K562 (cell line): ENCODE measurements around the gene MAP3K12. TPM values are rescaled to one million over a fixed set of nuclear protein-coding genes. Genes with fewer than 3 reads are reported as not detected.

ENCODE experiments used
- CBX8 ChIP-seq: fragments of 200-600 bp; sonication (generic); IDR thresholded peaks from 2 replicates; pipeline ENCODE4 v1.6.1; 2012; ENCODE audit warnings: borderline replicate concordance, mixed run types, low read depth, mild to moderate bottlenecking, moderate library complexity, mixed read lengths, low read length, control low read depth, inconsistent platforms; ENCODE audit not compliant: poor library complexity, severe bottlenecking; ENCODE audit errors: extremely low read depth
- DACH1 ChIP-seq: fragments of 450-650 bp; IDR thresholded peaks from 2 replicates; pipeline ENCODE4 v1.6.1; 2018; ENCODE audit not compliant: partially characterized antibody
- FOXJ3 ChIP-seq: sonication (generic); formaldehyde crosslinking; IDR thresholded peaks from 2 replicates; pipeline ENCODE4 v1.4.0; 2020; ENCODE audit warnings: mild to moderate bottlenecking, missing genetic modification reagents
- NCOA1 ChIP-seq: fragments of 450-650 bp; IDR thresholded peaks from 2 replicates; pipeline ENCODE4 v1.6.1; 2016; ENCODE audit warnings: low read depth
- PHB ChIP-seq: fragments of 250-450 bp; sonication (Bioruptor Pico); IDR thresholded peaks from 2 replicates; pipeline ENCODE4 v1.5.0; 2021
- RAD51 ChIP-seq: fragments of 450-650 bp; IDR thresholded peaks from 2 replicates; pipeline ENCODE4 v1.7.1; 2016; ENCODE audit warnings: low read depth, mild to moderate bottlenecking, borderline replicate concordance
- SIN3A ChIP-seq, 2 experiments: fragments of 150-350 bp in 1 of 2; IDR thresholded peaks; 2 replicates each; pipeline ENCODE4 v1.6.1; 2011 to 2016; ENCODE audit warnings: borderline replicate concordance in 2 of 2, low read depth in 2 of 2, low read length in 2 of 2, mild to moderate bottlenecking in 2 of 2, moderate library complexity in 2 of 2; ENCODE audit not compliant: control insufficient read depth in 1 of 2
- ZEB2 ChIP-seq: fragments of 450-650 bp; IDR thresholded peaks from 2 replicates; pipeline ENCODE4 v1.6.1; 2016
- ZNF57 ChIP-seq: fragments of 450-650 bp; formaldehyde crosslinking; IDR thresholded peaks from 2 replicates; pipeline ENCODE4 v1.4.0; 2020; ENCODE audit warnings: mild to moderate bottlenecking, moderate library complexity
- ZNF778 ChIP-seq: fragments of 450-650 bp; formaldehyde crosslinking; IDR thresholded peaks from 2 replicates; pipeline ENCODE4 v1.4.0; 2020; ENCODE audit warnings: mild to moderate bottlenecking, moderate library complexity
- ZSCAN29 ChIP-seq: fragments of 450-650 bp; IDR thresholded peaks from 2 replicates; pipeline ENCODE4 v1.6.1; 2017
- polyA plus RNA-seq, 8 experiments: library from polyadenylated mRNA; depleted of rRNA in 4 of 8; stranded (reverse) in 5 of 8; unstranded in 3 of 8; fragments of >200 nt; fragmentation: Nextera tagmentation in 2 of 8; fragmentation: Illumina TruSeq in 1 of 8; extraction: Ambion mirVana in 2 of 8; extraction: Trizol in 1 of 8; gene quantifications; 2 replicates each; pipeline versions ENCODE4 v1.2.1 to v1.2.3, GENCODE V29; 2011 to 2014; ENCODE audit warnings: inconsistent platforms in 1 of 8, missing spikeins in 1 of 8
- total RNA-seq, 7 experiments: library from RNA; depleted of rRNA in 6 of 7; stranded (reverse); fragments of >200 nt in 6 of 7; fragmentation: Illumina TruSeq in 2 of 7; extraction: Trizol in 2 of 7; gene quantifications; 2 replicates each; pipeline versions ENCODE4 v1.2.1 to v1.2.3, GENCODE V29; 2011 to 2021; ENCODE audit warnings: low replicate concordance in 1 of 7
- TF ChIP-seq, protein P1 (sequence below): sonication (generic); formaldehyde crosslinking; IDR thresholded peaks from 2 replicates; pipeline ENCODE4 v1.8.0; 2022; ENCODE audit warnings: mild to moderate bottlenecking, missing genetic modification reagents
- TF ChIP-seq, protein P2 (sequence below), 3 experiments: IDR thresholded peaks in 2 of 3; conservative IDR thresholded peaks in 1 of 3; 2 replicates each; pipeline ENCODE4 v1.5.1; 2011 to 2012; ENCODE audit warnings: low read length in 3 of 3, mild to moderate bottlenecking in 3 of 3, control low read depth in 2 of 3, improper control_type of control experiment in 1 of 3, inconsistent platforms in 1 of 3, low read depth in 1 of 3, mixed read lengths in 1 of 3, moderate library complexity in 1 of 3; ENCODE audit not compliant: insufficient read depth in 2 of 3
- TF ChIP-seq, protein P3 (sequence below), 2 experiments: fragments of 250-450 bp in 1 of 2; fragments of 450-650 bp in 1 of 2; sonication (Bioruptor Pico) in 1 of 2; IDR thresholded peaks; 2 replicates each; pipeline versions ENCODE4 v1.6.1 to v1.8.0; 2016 to 2021; ENCODE audit warnings: mild to moderate bottlenecking in 2 of 2, moderate library complexity in 2 of 2, missing compliant biosample characterization in 1 of 2, missing genetic modification characterization in 1 of 2
- TF ChIP-seq, protein P4 (sequence below): sonication (generic); formaldehyde crosslinking; IDR thresholded peaks from 2 replicates; pipeline ENCODE4 v1.8.1; 2023; ENCODE audit warnings: mild to moderate bottlenecking, missing genetic modification reagents
- TF ChIP-seq, protein P5 (sequence below): fragments of 250-450 bp; sonication (Bioruptor Pico); IDR thresholded peaks from 2 replicates; pipeline ENCODE4 v1.5.0; 2021; ENCODE audit warnings: mild to moderate bottlenecking, moderate library complexity

The MAP3K12 gene
- total and polyA plus RNA-seq, 9 of the 15 experiments (the other 6 are each of a cell fraction or from before 2014, with no cell fraction given): 0.10 to 2.4 (median 1.6) TPM

DNA sequence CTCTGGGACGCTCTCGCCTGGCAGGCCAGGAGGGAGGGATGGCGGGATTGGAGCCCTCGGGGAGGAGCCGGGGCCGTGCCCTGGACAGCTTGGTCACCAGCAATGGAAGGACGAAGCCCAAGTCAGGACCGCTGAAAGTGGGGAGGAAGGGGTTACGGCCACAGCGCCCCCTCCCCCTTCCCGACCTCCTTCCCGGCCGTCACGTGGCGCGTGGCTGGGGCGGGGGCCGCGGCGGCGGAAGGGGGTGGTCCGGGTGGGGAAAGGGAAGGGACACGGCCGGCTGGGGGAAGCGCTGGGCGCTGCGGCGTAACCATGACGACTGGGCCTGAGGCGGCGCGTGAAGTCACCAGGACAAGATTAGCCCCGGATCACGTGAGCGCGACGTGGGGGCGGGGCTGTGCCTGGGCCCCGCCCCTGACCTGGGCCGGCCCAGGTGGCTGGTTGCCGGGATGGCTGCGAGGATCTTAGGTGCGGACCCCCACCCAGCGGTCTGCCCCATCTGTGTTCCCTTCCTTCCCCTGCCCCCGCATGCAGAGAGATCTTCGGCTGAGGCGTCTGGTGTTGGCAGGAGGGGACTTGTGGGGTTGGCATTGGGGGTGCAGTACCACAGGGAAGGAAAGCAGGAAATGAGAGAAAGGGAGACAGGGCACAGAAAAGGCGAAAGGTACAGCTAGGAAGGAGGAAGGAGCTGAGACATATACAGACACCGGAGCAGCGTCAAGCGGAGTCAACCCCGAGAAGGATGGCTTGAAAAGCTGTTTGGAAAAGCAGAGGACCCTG lies 6.2 kb downstream of the MAP3K12 start (continued):
- TF ChIP-seq, protein P1, sequence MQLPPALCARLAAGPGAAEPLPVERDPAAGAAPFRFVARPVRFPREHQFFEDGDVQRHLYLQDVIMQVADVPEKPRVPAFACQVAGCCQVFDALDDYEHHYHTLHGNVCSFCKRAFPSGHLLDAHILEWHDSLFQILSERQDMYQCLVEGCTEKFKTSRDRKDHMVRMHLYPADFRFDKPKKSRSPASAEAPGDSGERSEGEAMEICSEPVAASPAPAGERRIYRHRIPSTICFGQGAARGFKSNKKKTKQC (CRISPR knock-in tag): no peak
- TF ChIP-seq, protein P2, sequence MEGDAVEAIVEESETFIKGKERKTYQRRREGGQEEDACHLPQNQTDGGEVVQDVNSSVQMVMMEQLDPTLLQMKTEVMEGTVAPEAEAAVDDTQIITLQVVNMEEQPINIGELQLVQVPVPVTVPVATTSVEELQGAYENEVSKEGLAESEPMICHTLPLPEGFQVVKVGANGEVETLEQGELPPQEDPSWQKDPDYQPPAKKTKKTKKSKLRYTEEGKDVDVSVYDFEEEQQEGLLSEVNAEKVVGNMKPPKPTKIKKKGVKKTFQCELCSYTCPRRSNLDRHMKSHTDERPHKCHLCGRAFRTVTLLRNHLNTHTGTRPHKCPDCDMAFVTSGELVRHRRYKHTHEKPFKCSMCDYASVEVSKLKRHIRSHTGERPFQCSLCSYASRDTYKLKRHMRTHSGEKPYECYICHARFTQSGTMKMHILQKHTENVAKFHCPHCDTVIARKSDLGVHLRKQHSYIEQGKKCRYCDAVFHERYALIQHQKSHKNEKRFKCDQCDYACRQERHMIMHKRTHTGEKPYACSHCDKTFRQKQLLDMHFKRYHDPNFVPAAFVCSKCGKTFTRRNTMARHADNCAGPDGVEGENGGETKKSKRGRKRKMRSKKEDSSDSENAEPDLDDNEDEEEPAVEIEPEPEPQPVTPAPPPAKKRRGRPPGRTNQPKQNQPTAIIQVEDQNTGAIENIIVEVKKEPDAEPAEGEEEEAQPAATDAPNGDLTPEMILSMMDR (IDR thresholded peaks at IDR 0.05 in 2 of 3, conservative IDR thresholded peaks at IDR 0.05 in 1 of 3; ENCODE audit: insufficient read depth in 2 of 3, low read depth in 1 of 3, low read length in 3 of 3): no peak
- TF ChIP-seq PHB (CRISPR knock-in tag) (no peak), RAD51 (peak; percentile 95), NCOA1 (no peak), FOXJ3 (no peak), CBX8 (no peak), ZNF57 (no peak), ZEB2 (peak; percentile 52; the same call in 1 of the 2 replicates), ZSCAN29 (no peak), DACH1 (peak; percentile 26), SIN3A (IDR thresholded peaks at IDR 0.05; ENCODE audit: borderline replicate concordance in 2 of 2, control insufficient read depth in 1 of 2, low read depth in 2 of 2, low read length in 2 of 2) (peak in 1 of 2 experiments; percentile 91; a peak in 2 of 4 replicates), ZNF778 (no peak)
- TF ChIP-seq, protein P3, sequence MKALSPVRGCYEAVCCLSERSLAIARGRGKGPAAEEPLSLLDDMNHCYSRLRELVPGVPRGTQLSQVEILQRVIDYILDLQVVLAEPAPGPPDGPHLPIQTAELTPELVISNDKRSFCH (CRISPR knock-in tag; IDR thresholded peaks at IDR 0.05): no peak
- TF ChIP-seq, protein P3 (tag; IDR thresholded peaks at IDR 0.05): no peak
- TF ChIP-seq, protein P4, sequence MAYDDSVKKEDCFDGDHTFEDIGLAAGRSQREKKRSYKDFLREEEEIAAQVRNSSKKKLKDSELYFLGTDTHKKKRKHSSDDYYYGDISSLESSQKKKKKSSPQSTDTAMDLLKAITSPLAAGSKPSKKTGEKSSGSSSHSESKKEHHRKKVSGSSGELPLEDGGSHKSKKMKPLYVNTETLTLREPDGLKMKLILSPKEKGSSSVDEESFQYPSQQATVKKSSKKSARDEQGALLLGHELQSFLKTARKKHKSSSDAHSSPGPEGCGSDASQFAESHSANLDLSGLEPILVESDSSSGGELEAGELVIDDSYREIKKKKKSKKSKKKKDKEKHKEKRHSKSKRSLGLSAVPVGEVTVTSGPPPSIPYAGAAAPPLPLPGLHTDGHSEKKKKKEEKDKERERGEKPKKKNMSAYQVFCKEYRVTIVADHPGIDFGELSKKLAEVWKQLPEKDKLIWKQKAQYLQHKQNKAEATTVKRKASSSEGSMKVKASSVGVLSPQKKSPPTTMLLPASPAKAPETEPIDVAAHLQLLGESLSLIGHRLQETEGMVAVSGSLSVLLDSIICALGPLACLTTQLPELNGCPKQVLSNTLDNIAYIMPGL (CRISPR knock-in tag): no peak
- TF ChIP-seq, protein P5, sequence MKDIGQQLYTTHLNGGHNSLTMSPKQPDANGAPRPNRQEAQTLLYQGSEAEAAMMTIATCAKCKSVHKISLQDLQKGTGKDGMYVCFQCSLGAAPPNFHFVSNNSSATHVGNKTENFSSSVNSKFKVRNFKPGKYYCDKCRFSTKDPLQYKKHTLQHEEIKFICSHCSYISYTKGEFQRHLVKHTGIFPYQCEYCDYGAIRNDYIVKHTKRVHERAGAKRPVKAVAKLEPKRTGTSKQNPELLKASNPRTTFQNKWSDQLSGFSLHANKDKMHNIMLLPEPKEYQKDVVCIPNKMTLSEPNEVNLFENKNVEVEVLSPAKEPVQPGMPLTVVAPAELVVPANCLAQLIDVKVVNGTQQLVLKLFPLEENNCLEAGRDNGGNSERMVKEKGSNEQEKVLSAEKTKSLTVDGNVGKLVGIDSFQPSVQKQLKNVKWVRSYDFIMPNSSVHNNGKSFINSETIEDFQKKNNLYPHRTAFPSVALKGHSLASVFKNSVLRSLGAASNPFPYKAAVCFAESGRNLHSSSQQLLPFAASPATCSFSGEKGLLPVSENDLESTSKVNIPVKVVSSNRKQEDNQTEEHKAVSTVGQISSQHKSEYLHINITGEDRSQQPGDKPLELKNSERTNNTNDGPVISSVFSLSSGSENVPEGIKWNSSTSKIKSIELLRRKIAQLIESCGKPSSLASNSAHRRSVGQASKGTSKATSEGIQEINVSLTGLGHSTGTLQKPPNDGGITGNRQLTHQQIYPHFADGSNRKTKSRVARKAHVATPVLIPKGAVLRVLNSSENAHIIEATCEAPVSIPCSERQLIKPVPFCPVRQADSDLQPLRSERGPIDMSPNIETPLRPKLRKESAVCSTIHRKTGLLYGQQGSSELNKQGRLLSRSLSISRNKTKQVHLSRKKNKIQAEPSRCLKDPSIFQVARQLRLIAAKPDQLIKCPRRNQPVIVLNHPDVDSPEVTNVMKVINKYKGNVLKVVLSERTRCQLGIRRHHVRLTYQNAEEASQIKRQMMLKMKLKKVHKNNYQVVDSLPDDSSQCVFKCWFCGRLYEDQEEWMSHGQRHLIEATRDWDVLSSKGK (CRISPR knock-in tag): no peak
